Stimulated activated CD4-positive, alpha-beta T cell treated with anti-CD3 and anti-CD28 coated beads, TNF-alpha, amount 100 ng/mL, for 1 hour (primary cell): ENCODE results near the gene COPA.

Source experiments
- DNase-seq, 3 donors: peaks; one replicate each; pipeline ENCODE4 v3.0.0-alpha.2; 2020; ENCODE audit warnings: low read depth in 3 of 3, low spot score in 1 of 3

COPA gene

GRCh38 chr1:160271025-160271424 is 72.0 kb downstream of the COPA start:
- DNase-seq: no peak

- DNase-seq: no peak
Measured at GRCh38 chr1:160267284-160267991, 75.6 kb downstream of the COPA start.

- no peak for DNase-seq
Measured at GRCh38 chr1:160264795-160265307, 78.2 kb downstream of the COPA start.

GRCh38 chr1:160261893-160262794 is 80.9 kb downstream of the COPA start, which contains the start of gene DCAF8:
Gene DCAF8 (minus strand): TSS chr1:160262549. CDS start chr1:160244008, 18,541 bp downstream.
- DNase-seq: peak; percentile 92 to 95 (median 94)

- peak; percentile 24 to 45 (median 26) for DNase-seq
Measured at GRCh38 chr1:160261556-160261892, 81.5 kb downstream of the COPA start.

GRCh38 chr1:160260406-160261382 is 82.4 kb downstream of the COPA start:
- no peak for DNase-seq

- DNase-seq: no peak
Measured at GRCh38 chr1:160258177-160258798, 84.8 kb downstream of the COPA start.

- no peak for DNase-seq
Measured at GRCh38 chr1:160257411-160258015, 85.5 kb downstream of the COPA start.

- DNase-seq: no peak
Measured at GRCh38 chr1:160256396-160257046, 86.5 kb downstream of the COPA start.

- DNase-seq: no peak
Measured at GRCh38 chr1:160255781-160256300, 87.2 kb downstream of the COPA start.

- peak in 2 of 3 donors; percentile 10 to 20 for DNase-seq
Measured at GRCh38 chr1:160251687-160252526, 91.1 kb downstream of the COPA start.

GRCh38 chr1:160251011-160251410 is 92.0 kb downstream of the COPA start:
- no peak for DNase-seq

- DNase-seq: no peak
Measured at GRCh38 chr1:160247053-160247452, 96.0 kb downstream of the COPA start.

GRCh38 chr1:160245434-160245833 is 97.6 kb downstream of the COPA start:
- no peak for DNase-seq

GRCh38 chr1:160244209-160244608 is 98.8 kb downstream of the COPA start:
- no peak for DNase-seq

GRCh38 chr1:160243767-160244166 is 99.3 kb downstream of the COPA start:
- DNase-seq: no peak

- DNase-seq: no peak
Measured at GRCh38 chr1:160239582-160240299, 103.3 kb downstream of the COPA start.
